ENCODE measurements around the gene DAGLA.

Gene DAGLA

DNA sequence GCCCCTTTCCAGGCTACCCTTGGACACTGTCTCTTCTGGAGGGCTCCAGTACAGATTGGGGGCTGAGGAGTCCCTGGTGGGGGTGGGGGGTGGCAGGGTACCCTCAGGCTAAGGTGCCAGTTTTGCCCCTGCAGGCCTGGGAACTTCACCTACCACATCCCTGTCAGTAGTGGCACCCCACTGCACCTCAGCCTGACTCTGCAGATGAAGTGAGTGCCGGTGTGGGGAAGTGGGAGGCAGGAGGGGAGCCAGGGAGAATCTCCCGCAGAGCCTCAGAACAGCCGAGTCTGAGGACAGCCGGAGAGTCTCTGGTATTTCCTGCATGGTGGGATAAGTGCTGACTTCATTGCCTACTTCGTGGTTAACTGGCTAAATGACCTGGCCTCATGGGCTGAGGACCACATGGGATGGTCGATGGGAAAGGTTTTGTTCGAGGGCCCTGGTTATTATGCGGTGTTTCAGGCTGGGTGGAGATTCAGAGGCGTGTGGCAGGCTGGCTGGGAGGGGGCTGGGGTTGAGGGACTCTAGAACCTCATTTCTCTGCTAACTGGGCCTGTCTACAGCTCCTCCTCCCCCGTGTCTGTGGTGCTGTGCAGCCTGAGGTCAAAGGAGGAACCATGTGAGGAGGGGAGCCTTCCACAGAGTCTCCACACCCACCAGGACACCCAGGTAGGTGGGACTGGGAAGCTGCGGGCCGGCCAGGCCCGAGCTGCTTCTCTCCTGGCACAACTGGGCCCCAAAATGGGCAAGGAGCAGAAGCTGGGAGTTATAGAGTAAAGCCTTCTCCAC, 103.7 kb downstream of the DAGLA start:
- H3K4me3 ChIP-seq (ENCODE audit: low read depth, low read length): no peak overlapping the region
- no peaks in the 10 kb centered on the region for H3K27me3 ChIP-seq (ENCODE audit: insufficient read depth, low read depth, severe bottlenecking)
- TF ChIP-seq, protein P1, sequence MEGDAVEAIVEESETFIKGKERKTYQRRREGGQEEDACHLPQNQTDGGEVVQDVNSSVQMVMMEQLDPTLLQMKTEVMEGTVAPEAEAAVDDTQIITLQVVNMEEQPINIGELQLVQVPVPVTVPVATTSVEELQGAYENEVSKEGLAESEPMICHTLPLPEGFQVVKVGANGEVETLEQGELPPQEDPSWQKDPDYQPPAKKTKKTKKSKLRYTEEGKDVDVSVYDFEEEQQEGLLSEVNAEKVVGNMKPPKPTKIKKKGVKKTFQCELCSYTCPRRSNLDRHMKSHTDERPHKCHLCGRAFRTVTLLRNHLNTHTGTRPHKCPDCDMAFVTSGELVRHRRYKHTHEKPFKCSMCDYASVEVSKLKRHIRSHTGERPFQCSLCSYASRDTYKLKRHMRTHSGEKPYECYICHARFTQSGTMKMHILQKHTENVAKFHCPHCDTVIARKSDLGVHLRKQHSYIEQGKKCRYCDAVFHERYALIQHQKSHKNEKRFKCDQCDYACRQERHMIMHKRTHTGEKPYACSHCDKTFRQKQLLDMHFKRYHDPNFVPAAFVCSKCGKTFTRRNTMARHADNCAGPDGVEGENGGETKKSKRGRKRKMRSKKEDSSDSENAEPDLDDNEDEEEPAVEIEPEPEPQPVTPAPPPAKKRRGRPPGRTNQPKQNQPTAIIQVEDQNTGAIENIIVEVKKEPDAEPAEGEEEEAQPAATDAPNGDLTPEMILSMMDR (IDR thresholded peaks at IDR 0.05; ENCODE audit: low read depth, low read length): no peak
- DNase-seq: no peak
- no peak overlapping the region for H3K27ac ChIP-seq
- peaks cover 38% of the 10 kb centered on the region for H3K36me3 ChIP-seq
- no peaks in the 10 kb centered on the region for H3K9me3 ChIP-seq (ENCODE audit: severe bottlenecking)

DNA sequence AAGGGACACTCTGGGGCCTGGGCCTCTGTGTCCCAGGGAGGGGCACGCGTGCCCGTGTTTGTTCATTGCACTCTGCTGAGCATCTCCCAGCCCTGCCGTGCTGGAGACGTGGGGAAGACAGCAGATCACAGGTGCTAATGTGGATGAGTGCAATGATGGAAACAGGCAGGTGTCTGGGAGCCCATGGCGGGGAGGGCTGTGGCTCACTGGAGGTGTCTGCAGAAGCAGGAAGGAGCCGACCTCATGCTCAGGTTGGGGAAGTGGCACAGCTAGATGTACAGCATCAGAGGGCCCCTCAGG, 104.3 kb downstream of the DAGLA start:
- Histone ChIP-seq H3K9me3 (ENCODE audit: severe bottlenecking) (no peaks in the 10 kb centered on the region), H3K27me3 (ENCODE audit: insufficient read depth, low read depth, severe bottlenecking) (no peaks in the 10 kb centered on the region), H3K4me3 (ENCODE audit: low read depth, low read length) (no peak overlapping the region), H3K27ac (no peak overlapping the region), H3K36me3 (peaks cover 44% of the 10 kb centered on the region)
- DNase-seq: no peak
- TF ChIP-seq, protein P1 (IDR thresholded peaks at IDR 0.05; ENCODE audit: low read depth, low read length): no peak

DNA sequence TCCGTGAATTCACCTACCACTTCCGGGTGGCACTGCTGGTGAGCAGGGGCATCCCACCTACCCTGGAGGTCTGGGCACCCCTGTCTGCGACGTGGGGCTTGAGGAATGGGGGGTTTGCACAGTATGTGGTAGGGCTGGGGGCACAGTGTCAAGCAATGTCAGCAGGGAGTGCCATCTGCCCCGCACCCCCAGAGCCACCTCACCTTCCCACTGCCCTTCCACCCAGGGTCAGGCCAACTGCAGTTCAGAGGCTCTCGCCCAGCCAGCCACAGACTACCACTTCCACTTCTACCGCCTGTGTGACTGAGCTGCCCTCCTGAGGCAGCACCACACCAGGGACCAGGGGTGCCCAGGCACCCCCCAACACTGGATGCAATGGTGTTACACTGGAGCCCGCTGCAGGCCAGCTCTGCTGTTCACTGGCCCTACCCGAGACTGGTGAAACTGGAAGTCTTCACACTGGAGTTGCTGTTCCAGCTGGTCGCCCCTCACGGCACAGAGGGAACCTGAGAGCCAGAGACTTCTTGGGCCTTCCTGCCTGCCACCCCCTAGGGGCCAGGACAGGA, 105.7 kb downstream of the DAGLA start:
- peaks cover 52% of the 10 kb centered on the region for H3K36me3 ChIP-seq
- no peak for DNase-seq

DNA sequence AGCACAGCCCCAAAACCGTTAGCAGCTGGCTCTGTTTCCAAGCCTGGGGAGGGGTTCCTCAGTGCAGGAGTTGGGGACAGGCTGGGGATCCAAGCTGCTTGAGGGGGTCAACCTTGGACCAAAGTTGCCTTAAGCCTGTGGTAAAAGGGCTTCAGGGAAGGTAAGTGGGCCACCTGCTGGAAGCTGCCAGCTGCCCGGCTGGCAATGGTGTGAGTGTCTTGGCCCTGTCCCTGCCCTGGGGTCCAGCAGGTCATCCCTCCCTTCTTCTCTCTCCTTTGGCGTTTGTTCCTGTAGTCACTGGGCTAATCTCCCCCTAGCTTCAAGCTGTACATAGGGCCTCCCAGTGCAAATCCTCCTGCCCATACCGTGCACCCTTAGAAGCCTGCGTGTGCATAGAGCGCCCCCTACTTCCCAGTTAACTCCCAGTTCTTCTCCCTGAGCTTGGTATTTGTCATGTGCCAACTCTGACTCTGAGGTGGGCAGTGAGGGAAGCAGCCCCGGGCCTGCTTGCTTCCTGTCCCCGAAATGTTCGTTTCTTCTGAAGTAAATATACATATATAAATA, 107.8 kb downstream of the DAGLA start:
- peaks cover 55% of the 10 kb centered on the region for H3K36me3 ChIP-seq
- TF ChIP-seq, protein P1 (IDR thresholded peaks at IDR 0.05; ENCODE audit: low read depth, low read length): peak; percentile 88
- no peak overlapping the region; the same call in 1 of the 2 replicates for H3K27ac ChIP-seq
- no peaks in the 10 kb centered on the region for H3K9me3 ChIP-seq (ENCODE audit: severe bottlenecking)
- DNase-seq: peak; percentile 87
- H3K27me3 ChIP-seq (ENCODE audit: insufficient read depth, low read depth, severe bottlenecking): no peaks in the 10 kb centered on the region
- H3K4me3 ChIP-seq (ENCODE audit: low read depth, low read length): no peak overlapping the region

More for the DNA sequence above, 105.7 kb downstream of the DAGLA start:
- TF ChIP-seq, protein P1 (IDR thresholded peaks at IDR 0.05; ENCODE audit: low read depth, low read length): no peak
- Histone ChIP-seq H3K27ac (no peak overlapping the region), H3K9me3 (ENCODE audit: severe bottlenecking) (no peaks in the 10 kb centered on the region), H3K27me3 (ENCODE audit: insufficient read depth, low read depth, severe bottlenecking) (no peaks in the 10 kb centered on the region), H3K4me3 (ENCODE audit: low read depth, low read length) (no peak overlapping the region)

DNA sequence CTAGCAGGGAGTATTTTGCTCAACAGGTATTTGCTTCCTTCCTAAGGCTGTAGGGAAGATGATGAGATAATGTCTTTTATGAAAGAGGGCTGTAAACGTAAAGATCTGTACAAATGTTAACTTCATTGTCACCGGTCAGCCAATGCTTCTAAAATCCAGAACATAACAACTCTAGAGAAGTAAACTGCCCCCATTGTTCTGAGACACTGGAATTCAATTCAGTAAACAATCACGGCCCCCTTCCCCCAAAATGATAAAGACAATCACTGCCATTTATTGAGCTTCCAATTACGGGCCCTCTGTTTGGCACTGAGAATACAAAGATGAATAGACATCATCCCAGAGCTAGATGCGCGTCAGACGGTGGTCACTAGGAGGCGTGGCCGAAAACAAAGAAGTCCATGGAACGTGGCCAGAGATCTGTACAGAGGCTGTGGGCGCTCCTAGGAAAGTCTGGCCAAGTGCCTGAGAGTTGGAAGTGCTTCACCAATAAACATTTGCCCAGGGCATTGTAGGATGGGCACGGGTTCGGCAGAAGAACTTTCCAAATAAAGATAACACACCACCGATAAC, 111.6 kb downstream of the DAGLA start:
- Histone ChIP-seq H3K9me3 (ENCODE audit: severe bottlenecking) (no peaks in the 10 kb centered on the region), H3K4me3 (ENCODE audit: low read depth, low read length) (peak overlapping the region; percentile 98), H3K27ac (peak overlapping the region; percentile 100), H3K36me3 (peaks cover 76% of the 10 kb centered on the region), H3K27me3 (ENCODE audit: insufficient read depth, low read depth, severe bottlenecking) (no peaks in the 10 kb centered on the region)
- DNase-seq: peak; percentile 73
- TF ChIP-seq, protein P1 (IDR thresholded peaks at IDR 0.05; ENCODE audit: low read depth, low read length): peak; percentile 22; the same call in 1 of the 2 replicates

All from WERI-Rb-1 (cell line).